Germinal center (tissue), 1 donor: ENCODE measurements around the gene NAGS.
"Not testable (repeated sequence)": the region's sequence is repeated elsewhere in the genome, so short reads cannot be mapped to it uniquely, and the experiment has no call there.

Source experiments
- DNase-seq: peaks from one replicate; pipeline ENCODE4 v3.0.0; 2012; ENCODE audit warnings: mixed read lengths, low spot score

NAGS gene, protein sequence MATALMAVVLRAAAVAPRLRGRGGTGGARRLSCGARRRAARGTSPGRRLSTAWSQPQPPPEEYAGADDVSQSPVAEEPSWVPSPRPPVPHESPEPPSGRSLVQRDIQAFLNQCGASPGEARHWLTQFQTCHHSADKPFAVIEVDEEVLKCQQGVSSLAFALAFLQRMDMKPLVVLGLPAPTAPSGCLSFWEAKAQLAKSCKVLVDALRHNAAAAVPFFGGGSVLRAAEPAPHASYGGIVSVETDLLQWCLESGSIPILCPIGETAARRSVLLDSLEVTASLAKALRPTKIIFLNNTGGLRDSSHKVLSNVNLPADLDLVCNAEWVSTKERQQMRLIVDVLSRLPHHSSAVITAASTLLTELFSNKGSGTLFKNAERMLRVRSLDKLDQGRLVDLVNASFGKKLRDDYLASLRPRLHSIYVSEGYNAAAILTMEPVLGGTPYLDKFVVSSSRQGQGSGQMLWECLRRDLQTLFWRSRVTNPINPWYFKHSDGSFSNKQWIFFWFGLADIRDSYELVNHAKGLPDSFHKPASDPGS

GRCh38 chr17:44004077-44004760 is at the start of gene NAGS:
NAGS (plus strand) TSS chr17:44004622; CDS start chr17:44004664, 42 bp downstream.
- no peak for DNase-seq

GRCh38 chr17:43956222-43956621 is 48.2 kb upstream of the NAGS start:
- no peak for DNase-seq

DNA sequence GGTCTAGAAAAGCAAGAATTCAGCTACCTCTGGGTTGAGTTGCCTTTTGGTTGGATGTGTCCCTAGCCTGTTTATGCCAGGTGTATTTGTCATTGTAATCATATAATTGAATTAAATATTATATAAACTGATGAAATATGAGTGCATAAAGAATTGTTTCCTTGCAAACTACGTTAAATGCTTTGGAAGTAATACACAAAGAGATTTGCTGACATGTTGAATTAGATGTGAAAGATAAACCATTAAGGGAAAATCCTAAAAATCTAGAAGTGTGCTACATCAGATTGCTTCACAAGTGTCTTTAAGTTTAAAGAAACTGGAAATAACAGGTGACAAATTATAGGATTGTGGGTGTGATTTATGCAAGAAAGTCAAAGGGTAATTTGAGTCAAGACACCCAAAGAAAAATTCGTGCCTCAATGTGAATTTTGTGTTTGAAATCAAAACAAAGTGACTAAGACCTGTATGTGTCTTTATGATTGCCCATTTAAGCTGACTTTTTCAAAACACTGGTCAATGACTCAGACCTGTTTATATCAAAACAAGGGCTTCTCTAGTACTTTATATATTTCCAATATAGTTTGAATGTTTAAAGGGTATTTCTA is 45.6 kb upstream of the NAGS start:
- no peak for DNase-seq

- DNase-seq, result not testable (repeated sequence)
Measured at GRCh38 chr17:43961292-43961691, 43.1 kb upstream of the NAGS start.

DNA sequence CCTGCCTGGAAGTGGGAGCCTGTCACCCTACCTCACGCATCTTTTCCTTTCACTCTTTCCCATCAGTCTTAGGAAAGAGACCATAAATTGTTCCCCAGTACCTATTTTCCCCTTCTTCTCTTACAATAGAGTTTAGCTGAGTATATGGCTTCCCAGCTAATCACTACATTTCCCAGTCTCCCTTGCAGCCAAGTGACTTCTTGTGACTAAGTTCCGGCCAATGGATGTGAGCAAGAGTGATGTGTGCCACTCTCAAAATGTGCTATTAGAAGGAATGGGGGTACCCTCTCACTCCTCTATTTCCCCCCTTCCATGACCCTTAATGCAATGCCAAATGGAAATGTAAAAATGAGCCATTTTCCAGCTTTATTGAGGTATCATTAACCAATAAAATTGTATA is 42.5 kb upstream of the NAGS start:
- no peak for DNase-seq

DNA sequence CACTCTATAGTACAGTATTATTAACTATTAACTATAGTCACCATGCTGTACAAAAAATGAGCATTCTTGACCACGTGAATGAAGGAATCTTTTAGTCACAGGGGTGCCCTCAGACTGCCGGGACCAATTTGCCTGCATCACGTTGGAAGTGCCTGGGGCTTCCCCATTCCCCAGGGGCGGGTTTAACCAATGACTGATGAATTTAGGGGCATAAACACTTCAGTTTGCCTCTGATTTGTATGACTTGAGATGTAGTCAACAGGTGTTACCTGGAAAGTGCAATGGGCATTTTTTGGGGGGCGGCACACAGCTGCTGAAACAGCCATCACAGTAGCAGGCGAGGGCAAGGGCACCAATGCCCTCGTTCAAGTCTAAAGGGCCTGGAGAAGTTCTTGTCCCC is 41.9 kb upstream of the NAGS start:
- no peak for DNase-seq

- DNase-seq, result no peak
Measured at GRCh38 chr17:43966276-43966675, 38.1 kb upstream of the NAGS start.

- DNase-seq, result no peak
Measured at GRCh38 chr17:43967251-43967875, 37.1 kb upstream of the NAGS start.

DNA sequence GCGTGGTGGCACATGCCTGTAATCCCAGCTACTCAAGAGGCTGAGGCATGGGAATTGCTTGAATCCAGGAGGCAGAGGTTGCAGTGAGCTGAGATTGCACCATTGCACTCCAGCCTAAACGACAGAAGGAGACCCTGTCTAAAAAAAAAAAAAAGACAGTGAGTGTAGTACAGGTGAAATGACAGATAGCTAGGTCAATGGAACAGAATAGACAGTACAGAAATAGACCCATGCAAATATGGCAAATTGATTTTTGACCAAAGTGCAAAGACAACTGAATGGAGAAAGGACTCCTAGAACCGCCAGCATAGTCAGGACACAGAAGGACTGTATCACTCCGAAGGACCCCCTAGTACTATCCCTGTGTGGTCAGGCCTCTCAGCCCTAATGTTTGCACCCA is 34.1 kb upstream of the NAGS start:
- DNase-seq, result no peak

DNA sequence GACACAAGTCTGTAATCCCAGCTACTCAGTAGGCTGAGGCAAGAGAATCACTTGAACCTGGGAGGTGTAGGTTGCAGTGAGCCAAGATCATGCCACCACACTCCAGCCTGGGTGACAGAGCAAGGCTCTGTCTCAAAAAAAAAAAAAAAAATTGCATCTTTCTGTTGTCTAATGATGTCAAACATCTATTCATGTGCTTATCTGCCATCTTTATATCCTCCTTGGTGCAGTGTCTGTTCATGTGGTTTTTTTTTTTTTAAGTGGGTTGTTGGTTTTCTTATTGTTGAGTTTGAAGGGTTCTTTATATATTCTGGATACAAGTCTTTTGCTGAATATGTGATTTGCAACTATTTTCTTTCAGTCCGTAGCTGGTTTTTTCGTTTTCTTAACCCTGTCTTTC is 33.0 kb upstream of the NAGS start:
- not testable (repeated sequence) for DNase-seq

DNA sequence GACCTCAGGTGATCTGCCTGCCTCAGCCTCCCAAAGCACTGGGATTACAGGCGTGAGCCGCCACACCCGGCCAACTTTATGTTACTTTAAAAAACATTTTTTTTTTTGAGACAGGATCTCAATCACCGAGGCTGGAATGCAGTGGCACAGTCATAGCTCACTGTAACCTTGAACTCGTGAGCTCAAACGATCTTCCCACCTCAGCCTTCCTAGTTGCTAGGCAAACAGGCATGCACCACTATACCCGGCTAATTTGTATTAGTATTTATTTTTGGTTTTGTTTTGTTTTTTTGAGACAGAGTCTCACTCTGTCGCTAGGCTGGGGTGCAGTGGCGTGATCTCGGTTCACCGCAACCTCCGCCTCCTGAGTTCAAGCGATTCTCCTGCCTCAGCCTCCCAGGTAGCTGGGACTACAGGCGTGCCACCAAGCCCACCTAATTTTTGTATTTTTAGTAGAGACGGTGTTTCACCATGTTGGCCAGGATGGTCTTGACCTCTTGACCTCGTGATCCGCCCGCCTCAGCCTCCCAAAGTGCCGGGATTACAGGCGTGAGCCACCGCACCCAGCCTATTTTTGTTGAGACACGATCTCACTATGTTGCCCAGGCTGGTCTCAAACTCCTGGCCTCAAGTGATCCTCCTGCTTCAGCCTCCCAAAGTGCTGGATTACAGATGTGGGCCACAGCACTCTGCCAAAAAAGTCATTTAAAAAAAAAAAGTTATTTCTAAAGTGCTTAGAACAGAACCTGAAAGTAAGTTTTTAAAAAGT is 31.8 kb upstream of the NAGS start:
- DNase-seq, result not testable (repeated sequence)

GRCh38 chr17:43974382-43975266 is 29.8 kb upstream of the NAGS start:
- no peak for DNase-seq

DNA sequence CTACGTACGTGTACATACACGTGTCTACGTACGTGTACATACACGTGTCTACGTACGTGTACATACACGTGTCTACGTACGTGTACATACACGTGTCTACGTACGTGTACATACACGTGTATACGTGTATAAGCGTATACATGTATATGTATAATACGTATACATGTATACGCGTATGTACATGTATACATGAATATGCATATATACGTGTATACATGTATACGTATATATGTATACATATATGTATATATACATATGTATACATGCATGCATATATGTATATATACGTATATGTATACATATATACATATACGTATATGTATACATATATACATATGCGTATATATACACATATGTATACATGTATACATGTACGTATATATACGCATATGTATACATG is 28.5 kb upstream of the NAGS start:
- no peak for DNase-seq

GRCh38 chr17:43976963-43977837 is 27.2 kb upstream of the NAGS start:
- no peak for DNase-seq

GRCh38 chr17:43978078-43978477 is 26.3 kb upstream of the NAGS start:
- no peak for DNase-seq

GRCh38 chr17:43979011-43979410 is 25.4 kb upstream of the NAGS start:
- DNase-seq, result no peak

GRCh38 chr17:43979671-43980070 is 24.8 kb upstream of the NAGS start:
- no peak for DNase-seq

DNA sequence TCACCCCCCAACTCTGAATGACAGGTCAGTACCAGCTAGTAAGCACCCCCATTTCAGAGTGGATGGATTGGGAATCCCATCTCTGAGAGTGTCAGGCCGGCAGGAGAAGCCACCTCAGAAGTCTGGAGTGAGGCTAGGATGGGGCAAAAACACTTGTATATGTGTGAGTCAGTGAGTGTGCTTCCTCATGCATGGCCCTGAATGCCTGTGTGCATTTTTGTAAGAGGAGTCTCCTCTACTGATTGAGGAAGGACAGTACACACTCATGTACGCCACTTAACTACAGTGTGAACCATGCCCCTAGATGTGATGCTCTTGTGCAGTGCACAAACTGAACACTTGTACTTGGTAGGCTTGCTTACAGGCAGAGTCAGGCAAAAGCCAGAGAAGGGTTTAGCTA is 22.3 kb upstream of the NAGS start:
- no peak for DNase-seq

DNA sequence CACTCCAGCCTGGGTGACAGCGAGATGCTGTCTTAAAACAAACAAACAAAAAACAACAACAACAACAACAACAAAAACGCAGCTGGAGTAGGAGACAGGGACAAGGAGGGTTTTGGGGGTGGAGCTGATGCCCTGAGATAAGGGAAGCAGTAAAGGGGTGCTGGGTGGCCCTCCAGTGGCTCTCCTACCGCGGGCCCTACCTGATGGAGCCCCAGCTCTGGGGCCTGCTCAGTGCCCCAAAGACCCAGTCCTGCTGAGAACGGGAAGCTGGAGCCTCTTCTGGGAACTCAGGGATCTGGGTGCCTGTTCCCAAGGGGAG is 21.3 kb upstream of the NAGS start:
- no peak for DNase-seq
